ENCODE measurements around the gene CD3E.

Gene CD3E

DNA sequence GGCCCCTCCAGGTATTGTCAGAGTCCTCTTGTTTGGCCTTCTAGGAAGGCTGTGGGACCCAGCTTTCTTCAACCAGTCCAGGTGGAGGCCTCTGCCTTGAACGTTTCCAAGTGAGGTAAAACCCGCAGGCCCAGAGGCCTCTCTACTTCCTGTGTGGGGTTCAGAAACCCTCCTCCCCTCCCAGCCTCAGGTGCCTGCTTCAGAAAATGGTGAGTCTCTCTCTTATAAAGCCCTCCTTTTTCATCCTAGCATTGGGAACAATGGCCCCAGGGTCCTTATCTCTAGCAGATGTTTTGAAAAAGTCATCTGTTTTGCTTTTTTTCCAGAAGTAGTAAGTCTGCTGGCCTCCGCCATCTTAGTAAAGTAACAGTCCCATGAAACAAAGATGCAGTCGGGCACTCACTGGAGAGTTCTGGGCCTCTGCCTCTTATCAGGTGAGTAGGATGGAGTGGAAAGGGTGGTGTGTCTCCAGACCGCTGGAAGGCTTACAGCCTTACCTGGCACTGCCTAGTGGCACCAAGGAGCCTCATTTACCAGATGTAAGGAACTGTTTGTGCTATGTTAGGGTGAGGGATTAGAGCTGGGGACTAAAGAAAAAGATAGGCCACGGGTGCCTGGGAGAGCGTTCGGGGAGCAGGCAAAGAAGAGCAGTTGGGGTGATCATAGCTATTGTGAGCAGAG lies at the start of gene CD3E:
TSS of gene CD3E (plus strand) at position 163 of the 681 bp plus-strand sequence. CDS start at position 386, 223 bp downstream.
- H3K27me3 ChIP-seq (replicated peaks; ENCODE audit: control insufficient read depth, insufficient read depth, low read length), result peaks cover 4% of the 10 kb centered on the region; the same call in 1 of the 2 replicates

DNA sequence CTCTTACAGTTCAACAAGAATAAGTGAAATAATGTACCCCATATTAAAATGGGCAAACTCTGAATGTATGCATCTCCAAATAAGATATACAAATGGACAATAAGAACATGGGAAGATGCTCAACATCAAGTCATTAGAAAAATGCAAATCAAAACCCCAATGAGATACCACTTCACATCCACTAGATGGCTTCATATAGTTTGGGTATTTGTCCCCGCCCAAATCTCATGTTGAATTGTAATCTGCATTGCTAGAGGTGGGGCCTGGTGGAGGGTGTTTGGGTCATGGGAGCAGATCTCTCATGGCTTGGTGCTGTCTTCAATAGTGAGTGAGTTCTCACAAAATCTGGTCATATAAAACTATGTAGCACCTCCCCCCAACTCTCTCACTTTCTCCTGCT lies 46.1 kb upstream of the CD3E start:
- no peak for TF ChIP-seq CTCF (IDR thresholded peaks at IDR 0.05; ENCODE audit: insufficient read depth, low read length, poor library complexity, severe bottlenecking)
- Histone ChIP-seq H3K36me3 (ENCODE audit: control insufficient read depth, insufficient read depth, low read length) (no peaks in the 10 kb centered on the region), H3K27me3 (replicated peaks; ENCODE audit: control insufficient read depth, insufficient read depth, low read length) (no peaks in the 10 kb centered on the region), H3K4me3 (replicated peaks; ENCODE audit: low read depth, low read length) (no peak overlapping the region)
- no peak for DNase-seq (ENCODE audit: extremely low read depth, insufficient read length)

More for the DNA sequence above, at the start of gene CD3E:
- no peak within 1 kb of the TSS for H3K4me3 ChIP-seq (replicated peaks; ENCODE audit: low read depth, low read length)
- no peaks in the 10 kb centered on the region for H3K36me3 ChIP-seq (ENCODE audit: control insufficient read depth, insufficient read depth, low read length)
- no peak for DNase-seq (ENCODE audit: extremely low read depth, insufficient read length)
- TF ChIP-seq CTCF (IDR thresholded peaks at IDR 0.05; ENCODE audit: insufficient read depth, low read length, poor library complexity, severe bottlenecking), result no peak

- no peak for DNase-seq (ENCODE audit: extremely low read depth, insufficient read length)
- Histone ChIP-seq H3K4me3 (replicated peaks; ENCODE audit: low read depth, low read length) (no peak overlapping the region), H3K27me3 (replicated peaks; ENCODE audit: control insufficient read depth, insufficient read depth, low read length) (0 out of 2 replicates have a peak, but pooled peaks cover 1% of the 10 kb centered on the region), H3K36me3 (ENCODE audit: control insufficient read depth, insufficient read depth, low read length) (no peaks in the 10 kb centered on the region)
- no peak for TF ChIP-seq CTCF (IDR thresholded peaks at IDR 0.05; ENCODE audit: insufficient read depth, low read length, poor library complexity, severe bottlenecking)
Observed at GRCh38 chr11:118259138-118259537, 45.4 kb upstream of the CD3E start.

- Histone ChIP-seq H3K27me3 (replicated peaks; ENCODE audit: control insufficient read depth, insufficient read depth, low read length) (peaks cover 1% of the 10 kb centered on the region; the same call in 1 of the 2 replicates), H3K4me3 (replicated peaks; ENCODE audit: low read depth, low read length) (no peak overlapping the region), H3K36me3 (ENCODE audit: control insufficient read depth, insufficient read depth, low read length) (no peaks in the 10 kb centered on the region)
- no peak for DNase-seq (ENCODE audit: extremely low read depth, insufficient read length)
- TF ChIP-seq CTCF (IDR thresholded peaks at IDR 0.05; ENCODE audit: insufficient read depth, low read length, poor library complexity, severe bottlenecking), result no peak
Observed at GRCh38 chr11:118260353-118260752, 44.2 kb upstream of the CD3E start.

DNA sequence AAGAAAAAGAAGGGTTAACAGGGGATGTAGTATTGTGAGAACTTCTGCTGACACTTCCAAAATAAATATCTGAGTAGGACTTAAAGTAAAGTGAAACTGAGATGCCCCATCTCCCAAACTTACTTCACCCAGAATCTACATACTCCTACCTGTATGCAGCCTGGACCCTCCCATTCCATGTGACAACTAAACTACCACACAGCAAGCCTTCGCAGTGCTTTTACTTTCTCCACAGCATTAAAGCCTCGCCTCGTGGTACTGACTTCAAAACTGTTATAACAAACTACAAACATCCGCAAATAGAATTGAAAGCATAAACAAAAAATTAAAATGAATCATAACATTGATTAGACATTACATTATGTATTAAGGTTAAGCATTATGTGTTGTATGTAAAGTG lies 41.4 kb upstream of the CD3E start:
- Histone ChIP-seq H3K4me3 (replicated peaks; ENCODE audit: low read depth, low read length) (no peak overlapping the region), H3K27me3 (replicated peaks; ENCODE audit: control insufficient read depth, insufficient read depth, low read length) (peaks cover 1% of the 10 kb centered on the region; the same call in 1 of the 2 replicates), H3K36me3 (ENCODE audit: control insufficient read depth, insufficient read depth, low read length) (no peaks in the 10 kb centered on the region)
- no peak for DNase-seq (ENCODE audit: extremely low read depth, insufficient read length)
- no peak for TF ChIP-seq CTCF (IDR thresholded peaks at IDR 0.05; ENCODE audit: insufficient read depth, low read length, poor library complexity, severe bottlenecking)
